C4-2B (cell line): ENCODE results near the gene RHEBL1.

Source experiments
- H3K27ac ChIP-seq: fragments of 450-650 bp; 2 replicates; pipeline ENCODE4 v1.5.1; 2017
- CTCF ChIP-seq: fragments of 450-650 bp; conservative IDR thresholded peaks from 2 replicates; pipeline ENCODE4 v1.5.1; 2017; ENCODE audit warnings: mild to moderate bottlenecking
- ZFX ChIP-seq: fragments of 450-650 bp; IDR thresholded peaks from 2 replicates; pipeline ENCODE4 v1.6.1; 2017

RHEBL1 gene

DNA sequence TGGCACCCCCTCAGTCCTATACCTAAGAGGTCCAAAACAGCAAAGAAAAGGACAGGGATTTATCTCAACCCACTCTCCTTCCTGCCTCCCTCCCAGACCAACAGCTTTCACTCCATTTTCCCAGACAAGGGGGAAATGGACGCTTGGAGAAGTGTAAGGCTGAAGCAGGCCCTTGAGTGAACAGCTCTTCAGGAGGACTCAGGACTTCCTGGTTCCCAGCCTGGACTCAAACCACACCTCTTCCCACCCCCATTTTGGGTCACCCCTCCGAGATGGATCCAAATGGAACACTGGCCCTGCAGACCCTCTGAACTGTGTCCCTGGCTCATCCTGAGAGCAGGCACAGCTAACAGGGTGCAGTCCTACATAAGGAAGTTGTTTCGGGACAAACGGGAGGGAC lies 11.9 kb downstream of the RHEBL1 start:
- peak overlapping the region; percentile 99 for H3K27ac ChIP-seq
- no peak for TF ChIP-seq CTCF
- TF ChIP-seq ZFX: no peak

DNA sequence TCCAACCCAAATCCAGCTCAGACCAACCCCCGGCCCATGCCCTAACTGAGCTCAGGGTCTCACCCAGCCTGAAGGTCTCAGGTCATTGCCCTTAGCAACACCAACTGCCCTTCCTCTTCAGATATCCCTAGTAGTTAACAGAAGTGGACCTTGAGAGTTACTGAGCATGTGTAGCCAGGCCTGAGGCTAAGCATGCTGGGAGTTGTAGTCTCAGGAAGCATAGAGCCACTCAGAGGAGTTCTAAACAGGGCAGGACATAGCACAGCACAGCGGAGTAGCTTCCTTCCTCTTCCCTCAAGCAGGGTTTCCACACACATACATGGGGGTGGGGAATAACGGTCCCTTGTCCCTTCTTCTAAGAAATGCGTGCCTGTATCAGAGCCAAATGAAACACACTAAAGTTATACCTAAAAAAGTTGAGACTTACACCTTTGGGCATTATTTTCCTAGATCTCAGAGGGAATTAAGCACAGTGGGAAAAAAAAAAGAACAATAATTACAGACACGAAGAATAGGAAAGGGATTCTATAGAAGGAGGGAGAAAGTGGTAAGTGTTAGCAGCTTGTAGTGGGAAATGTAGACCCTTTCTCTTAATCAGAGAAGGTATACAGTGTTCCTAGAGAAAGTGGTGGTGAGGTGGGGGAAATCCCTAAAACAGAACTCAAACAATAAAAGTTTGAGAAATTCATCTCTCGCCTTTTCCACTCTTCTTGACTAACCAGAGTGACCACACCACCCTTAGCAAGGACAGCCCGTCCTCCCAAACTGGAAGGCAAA lies 13.6 kb downstream of the RHEBL1 start:
- peak overlapping the region; percentile 44 for H3K27ac ChIP-seq
- no peak for TF ChIP-seq ZFX
- no peak for TF ChIP-seq CTCF

- TF ChIP-seq CTCF (no peak), ZFX (no peak)
- H3K27ac ChIP-seq: peak overlapping the region; percentile 44
Measured at GRCh38 chr12:49055092-49055491, 14.7 kb downstream of the RHEBL1 start.

DNA sequence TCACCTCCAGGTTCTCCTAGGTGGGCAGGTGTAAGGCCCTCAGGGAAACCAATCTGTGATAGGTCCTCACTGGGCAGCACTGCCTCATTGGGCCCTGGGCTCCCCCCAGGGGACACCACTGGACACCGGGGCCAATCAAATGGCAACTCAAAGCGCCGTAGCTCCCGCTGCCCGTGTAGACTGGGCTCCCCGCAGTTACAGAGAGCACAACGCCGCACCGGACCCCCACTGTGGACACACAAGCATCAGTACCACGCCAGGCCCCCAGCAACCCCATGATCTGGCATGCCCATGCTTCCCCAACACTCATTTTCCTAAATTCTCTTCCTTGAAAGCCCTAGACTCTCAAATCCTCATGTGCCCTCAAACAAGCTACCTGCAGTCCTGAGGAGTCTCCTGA lies 15.3 kb downstream of the RHEBL1 start:
- TF ChIP-seq CTCF: no peak
- no peak for TF ChIP-seq ZFX
- peak overlapping the region; percentile 44 for H3K27ac ChIP-seq

DNA sequence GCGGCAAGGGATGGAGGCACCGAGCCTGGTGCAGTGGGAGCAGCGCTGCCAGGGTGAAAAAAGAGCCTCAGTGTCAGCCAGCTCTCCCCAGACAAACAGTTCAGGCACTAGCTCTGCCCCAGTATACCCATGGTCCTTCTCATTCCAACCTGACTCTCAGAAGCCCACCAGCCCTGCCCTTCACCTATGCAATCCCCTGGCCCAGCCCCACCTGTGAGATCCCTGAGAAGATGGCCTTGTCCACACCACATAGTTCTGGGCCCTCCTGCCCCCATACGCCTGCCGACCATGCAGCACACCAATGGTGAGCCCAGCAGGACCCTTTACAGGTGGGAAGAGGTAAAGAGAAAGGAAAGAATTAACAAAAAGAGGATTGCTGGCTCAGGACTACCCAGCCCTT lies 15.7 kb downstream of the RHEBL1 start:
- peak overlapping the region; percentile 44 for H3K27ac ChIP-seq
- no peak for TF ChIP-seq CTCF
- TF ChIP-seq ZFX: no peak

DNA sequence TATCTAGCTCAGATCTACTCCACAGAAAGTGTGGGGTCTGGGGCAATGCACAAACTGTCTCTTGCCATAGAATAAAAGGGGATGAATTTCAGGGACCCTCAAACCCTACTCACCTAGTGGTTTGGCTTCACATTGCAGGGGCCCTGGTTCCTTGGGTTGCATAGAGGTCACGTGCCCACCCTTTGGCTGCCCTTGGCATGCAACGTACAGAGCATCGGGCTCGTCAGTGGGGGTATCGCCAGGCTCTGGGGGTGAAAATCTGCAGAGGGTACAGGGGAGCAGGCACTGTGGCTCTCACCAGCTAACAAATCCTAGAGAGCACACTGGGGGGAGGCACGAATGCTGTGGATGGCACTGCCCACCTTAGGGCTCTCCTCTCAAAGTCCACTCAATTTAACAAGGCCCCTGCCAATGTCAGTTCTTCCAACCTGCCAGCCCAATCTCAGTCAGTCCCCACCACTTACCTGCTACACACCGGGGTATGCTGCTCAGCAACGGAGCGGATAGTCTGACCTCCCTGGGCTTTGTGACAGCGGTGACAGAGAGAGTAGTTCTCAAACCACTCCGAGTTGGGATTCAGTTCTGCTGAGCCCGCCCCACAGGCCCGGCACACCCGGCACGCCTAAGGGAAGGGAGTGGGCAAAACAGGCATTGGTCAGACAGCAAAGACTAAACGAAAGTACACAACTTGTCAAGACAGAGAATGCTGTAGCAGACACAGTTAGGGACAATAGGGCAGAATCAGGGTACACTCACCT lies 17.1 kb downstream of the RHEBL1 start:
- peak overlapping the region; percentile 10; the same call in 1 of the 2 replicates for H3K27ac ChIP-seq
- TF ChIP-seq CTCF (no peak), ZFX (no peak)

DNA sequence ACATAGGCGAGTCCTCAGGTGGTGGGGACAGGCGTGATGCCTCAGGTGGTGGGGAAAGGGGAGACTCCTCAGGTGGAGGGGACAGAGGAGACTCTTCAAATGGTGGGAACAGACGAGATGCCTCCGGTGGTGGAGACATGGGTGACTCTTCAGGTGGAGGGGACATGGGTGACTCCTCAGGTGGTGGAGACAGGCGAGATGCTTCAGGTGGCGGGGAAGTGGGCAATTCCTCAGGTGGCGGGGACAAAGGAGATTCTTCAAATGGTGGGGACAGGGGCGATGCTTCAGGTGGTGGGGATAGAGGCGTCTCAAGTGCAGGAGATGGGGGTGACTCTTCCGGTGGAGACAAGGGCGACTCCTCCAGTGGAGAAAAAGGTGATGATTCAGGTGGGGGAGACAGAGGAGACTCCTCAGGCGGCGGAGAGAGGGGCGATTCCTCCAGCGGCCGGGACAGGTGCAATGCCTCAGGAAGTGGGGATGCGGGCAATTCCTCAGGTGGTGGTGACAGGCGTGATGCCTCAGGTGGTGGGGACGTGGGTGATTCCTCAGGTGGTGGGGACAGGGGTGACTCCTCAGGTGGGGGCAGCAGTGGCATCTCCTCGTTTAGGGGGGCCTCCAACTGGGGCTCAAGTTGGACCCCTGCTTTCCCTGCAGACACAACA lies 17.9 kb downstream of the RHEBL1 start:
- no peak for TF ChIP-seq ZFX
- TF ChIP-seq CTCF: no peak
- H3K27ac ChIP-seq: no peak overlapping the region
